C4-2B (cell line): ENCODE data around the gene TBC1D22A.

Experiments used
- ZFX ChIP-seq: fragments of 450-650 bp; IDR thresholded peaks from 2 replicates; pipeline ENCODE4 v1.6.1; 2017
- TF ChIP-seq, protein P1 (sequence below): fragments of 450-650 bp; conservative IDR thresholded peaks from 2 replicates; pipeline ENCODE4 v1.5.1; 2017; ENCODE audit warnings: mild to moderate bottlenecking

GRCh38 chr22:47044722-47045535 is 282.5 kb downstream of the TBC1D22A start:
- TF ChIP-seq, protein P1, sequence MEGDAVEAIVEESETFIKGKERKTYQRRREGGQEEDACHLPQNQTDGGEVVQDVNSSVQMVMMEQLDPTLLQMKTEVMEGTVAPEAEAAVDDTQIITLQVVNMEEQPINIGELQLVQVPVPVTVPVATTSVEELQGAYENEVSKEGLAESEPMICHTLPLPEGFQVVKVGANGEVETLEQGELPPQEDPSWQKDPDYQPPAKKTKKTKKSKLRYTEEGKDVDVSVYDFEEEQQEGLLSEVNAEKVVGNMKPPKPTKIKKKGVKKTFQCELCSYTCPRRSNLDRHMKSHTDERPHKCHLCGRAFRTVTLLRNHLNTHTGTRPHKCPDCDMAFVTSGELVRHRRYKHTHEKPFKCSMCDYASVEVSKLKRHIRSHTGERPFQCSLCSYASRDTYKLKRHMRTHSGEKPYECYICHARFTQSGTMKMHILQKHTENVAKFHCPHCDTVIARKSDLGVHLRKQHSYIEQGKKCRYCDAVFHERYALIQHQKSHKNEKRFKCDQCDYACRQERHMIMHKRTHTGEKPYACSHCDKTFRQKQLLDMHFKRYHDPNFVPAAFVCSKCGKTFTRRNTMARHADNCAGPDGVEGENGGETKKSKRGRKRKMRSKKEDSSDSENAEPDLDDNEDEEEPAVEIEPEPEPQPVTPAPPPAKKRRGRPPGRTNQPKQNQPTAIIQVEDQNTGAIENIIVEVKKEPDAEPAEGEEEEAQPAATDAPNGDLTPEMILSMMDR, result no peak
- TF ChIP-seq ZFX, result no peak
